Transverse colon (tissue), 3 donors: ENCODE results near the gene DMD.

Experiments used
- CTCF ChIP-seq, 5 experiments: fragments of 200-600 bp in 3 of 5; fragments of 450-650 bp in 2 of 5; sonication (generic) in 3 of 5; IDR thresholded peaks; 1 replicate in 2 of 5; 2 replicates in 3 of 5; pipeline ENCODE4 v1.5.1; 2016 to 2017; ENCODE audit warnings: antibody characterized with exemption in 5 of 5, inconsistent platforms in 3 of 5, mild to moderate bottlenecking in 2 of 5, moderate library complexity in 1 of 5
- POLR2A ChIP-seq: fragments of 450-650 bp; IDR thresholded peaks from one replicate; pipeline ENCODE4 v1.6.1; 2016; ENCODE audit warnings: antibody characterized with exemption, mild to moderate bottlenecking, moderate library complexity

- no peak for TF ChIP-seq CTCF (IDR thresholded peaks at IDR 0.05)
- TF ChIP-seq POLR2A = no peak
Observed at GRCh38 chrX:32116047-32116446, 1095.3 kb downstream of the DMD start.
